GM18858 (cell line): ENCODE data around the gene GNPTAB.
A peak's percentile ranks its signal among the peaks of the same experiment; 100 is the strongest.

Experiments used
- ATAC-seq: cut with Tn5 transposase; IDR thresholded peaks from one replicate; pipeline ENCODE4 v1.9.1; 2021; ENCODE audit not compliant: unreplicated experiment

The GNPTAB gene

DNA sequence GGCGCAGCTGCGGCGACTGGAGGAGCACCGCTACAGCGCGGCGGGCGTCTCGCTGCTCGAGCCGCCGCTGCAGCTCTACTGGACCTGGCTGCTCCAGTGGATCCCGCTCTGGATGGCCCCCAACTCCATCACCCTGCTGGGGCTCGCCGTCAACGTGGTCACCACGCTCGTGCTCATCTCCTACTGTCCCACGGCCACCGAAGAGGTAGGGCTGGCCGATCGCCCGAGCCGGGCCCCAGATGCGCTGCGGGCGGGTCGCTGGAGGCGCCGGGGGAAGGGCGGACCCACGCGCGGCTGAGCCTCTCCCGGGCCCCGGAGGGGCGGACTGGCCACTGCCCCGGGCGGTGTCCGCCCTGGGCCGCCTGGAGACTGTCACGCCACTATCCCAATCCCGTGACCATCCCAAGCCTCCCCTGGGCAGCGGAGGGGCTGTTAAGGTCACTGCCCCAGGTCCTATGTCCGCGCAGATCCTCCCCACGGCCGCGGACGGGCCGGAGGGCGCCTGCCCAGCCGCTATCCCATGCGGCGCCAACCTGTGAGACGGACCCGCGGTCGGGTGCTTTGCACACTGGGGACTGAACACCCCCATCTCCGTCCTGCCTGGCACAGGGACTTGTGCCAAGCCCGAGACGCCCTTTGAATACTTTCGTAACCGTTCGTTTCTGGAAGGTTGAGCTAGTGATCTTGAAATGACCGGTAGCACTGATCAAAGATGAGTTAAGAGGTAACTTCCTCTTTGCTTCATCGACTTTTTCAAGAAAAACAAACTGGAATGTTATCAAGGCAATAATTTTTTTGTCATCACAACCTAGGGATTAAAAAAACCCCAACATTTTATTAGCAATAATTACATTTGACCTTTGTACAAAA, 132.6 kb downstream of the GNPTAB start:
- ATAC-seq: peak; percentile 22

DNA sequence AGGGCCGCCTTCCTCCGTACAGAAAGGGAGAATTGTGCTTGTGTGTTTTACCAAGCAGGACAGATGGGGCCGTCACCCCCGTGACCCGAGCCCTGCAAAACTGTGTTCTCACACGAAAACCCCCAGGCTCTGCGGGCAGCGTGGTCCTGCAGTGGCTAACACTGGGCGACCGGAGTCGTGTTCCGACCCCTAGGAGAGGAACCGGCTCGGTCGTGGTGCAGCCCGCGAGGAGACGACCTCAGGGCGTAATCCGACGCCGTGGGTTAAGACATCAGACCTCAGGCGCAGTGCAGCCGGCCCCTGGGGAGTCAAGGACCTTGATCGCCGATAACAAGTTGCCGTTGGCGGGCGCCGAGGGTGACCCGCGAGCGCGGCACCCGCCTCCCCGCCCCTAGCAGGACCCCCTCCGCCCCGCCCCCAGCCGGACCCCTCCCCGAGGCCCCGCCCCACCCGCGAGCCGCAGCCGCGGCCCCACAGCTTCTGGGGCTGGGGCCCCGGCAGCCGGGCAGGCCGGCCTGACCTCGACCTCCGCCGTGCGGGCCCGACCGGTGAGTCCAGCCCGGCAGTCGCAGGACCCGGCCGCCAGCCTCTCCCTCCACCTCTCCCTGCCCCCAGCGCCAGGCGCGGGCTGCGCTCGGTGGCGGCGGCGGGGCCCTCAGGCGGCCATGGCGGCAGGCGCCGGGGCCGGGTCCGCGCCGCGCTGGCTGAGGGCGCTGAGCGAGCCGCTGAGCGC, 133.4 kb downstream of the GNPTAB start, which contains the start of gene CHPT1:
Gene CHPT1 (plus strand): TSS at position 444 of the 733 bp plus-strand sequence. CDS start 222 bp downstream, at position 666.
- peak; percentile 51 for ATAC-seq

- ATAC-seq: peak; percentile 21
Measured at GRCh38 chr12:101696251-101697196, 134.2 kb downstream of the GNPTAB start.

DNA sequence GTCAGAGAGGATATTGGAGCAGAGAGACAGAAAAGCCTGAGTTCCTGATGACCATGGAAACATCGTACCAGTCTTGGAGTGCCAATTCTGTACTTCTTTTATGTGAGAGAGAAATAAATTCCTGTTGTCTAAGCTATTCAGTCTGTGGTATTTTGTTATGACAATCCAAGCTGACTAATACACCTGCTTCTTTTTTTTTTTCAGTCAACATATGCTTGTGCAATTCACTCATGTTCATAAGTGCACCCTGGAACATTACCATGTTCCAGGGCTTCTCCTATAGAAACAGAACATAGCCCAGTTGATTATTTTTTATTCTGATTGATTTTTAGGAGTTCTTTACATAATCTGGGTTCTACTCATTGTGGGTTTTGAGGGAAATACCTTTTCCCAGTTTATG, 135.1 kb downstream of the GNPTAB start:
- ATAC-seq: no peak
